ENCODE results near the gene KLHL42.
A peak's percentile ranks its signal among the peaks of the same experiment; 100 is the strongest.
"Not testable (repeated sequence)": the region's sequence is repeated elsewhere in the genome, so short reads cannot be mapped to it uniquely, and the experiment has no call there.

The KLHL42 gene

GRCh38 chr12:27818401-27818918 is 38.4 kb downstream of the KLHL42 start:
- no peak for DNase-seq

- DNase-seq: no peak
These were observed 40.5 kb downstream of the KLHL42 start for GRCh38 chr12:27820564-27820963.

- peak; percentile 37 for DNase-seq
These were observed 41.4 kb downstream of the KLHL42 start for GRCh38 chr12:27821259-27821973.

GRCh38 chr12:27822076-27822712 is 42.2 kb downstream of the KLHL42 start:
- DNase-seq: peak; percentile 45

- DNase-seq: no peak
These were observed 43.0 kb downstream of the KLHL42 start for GRCh38 chr12:27823038-27823437.

- DNase-seq: no peak
These were observed 44.3 kb downstream of the KLHL42 start for GRCh38 chr12:27824126-27824842.

GRCh38 chr12:27826076-27826475 is 46.0 kb downstream of the KLHL42 start:
- DNase-seq: no peak

GRCh38 chr12:27828196-27828595 is 48.2 kb downstream of the KLHL42 start:
- no peak for DNase-seq

GRCh38 chr12:27838543-27839185 is 58.6 kb downstream of the KLHL42 start:
- no peak for DNase-seq

GRCh38 chr12:27840229-27840999 is 60.4 kb downstream of the KLHL42 start:
- DNase-seq: no peak

GRCh38 chr12:27841392-27841882 is 61.4 kb downstream of the KLHL42 start:
- DNase-seq: no peak

- no peak for DNase-seq
These were observed 63.7 kb downstream of the KLHL42 start for GRCh38 chr12:27843714-27844245.

- DNase-seq: no peak
These were observed 64.5 kb downstream of the KLHL42 start for GRCh38 chr12:27844366-27845090.

- no peak for DNase-seq
These were observed 65.2 kb downstream of the KLHL42 start for GRCh38 chr12:27845187-27845586.

- not testable (repeated sequence) for DNase-seq
These were observed 65.7 kb downstream of the KLHL42 start for GRCh38 chr12:27845706-27846105.

GRCh38 chr12:27847293-27847692 is 67.3 kb downstream of the KLHL42 start:
- not testable (repeated sequence) for DNase-seq

- no peak for DNase-seq
These were observed 71.3 kb downstream of the KLHL42 start for GRCh38 chr12:27851311-27851710.

- DNase-seq: no peak
These were observed 72.1 kb downstream of the KLHL42 start for GRCh38 chr12:27852117-27852516.

All from activated T-cell treated with anti-CD3 and anti-CD28 coated beads for 4 hours (primary cell).